PFSK-1 (cell line): ENCODE measurements around the gene ID1.

Experiments
- FOXP2 ChIP-seq: optimal IDR thresholded peaks from 2 replicates; pipeline ENCODE3; 2011; ENCODE audit warnings: borderline replicate concordance, control low read depth, inconsistent platforms; ENCODE audit not compliant: insufficient read depth; ENCODE audit errors: extremely low read length, extremely low read depth
- POLR2AphosphoS5 ChIP-seq: IDR thresholded peaks from 2 replicates; pipeline ENCODE4 v1.6.1; 2012; ENCODE audit warnings: low read depth, mild to moderate bottlenecking, control low read depth, low read length, moderate library complexity
- SIN3A ChIP-seq: IDR thresholded peaks from 2 replicates; pipeline ENCODE4 v1.6.1; 2012; ENCODE audit warnings: mild to moderate bottlenecking, low read length, moderate library complexity, borderline replicate concordance; ENCODE audit not compliant: insufficient read depth
- TAF1 ChIP-seq: IDR thresholded peaks from 2 replicates; pipeline ENCODE4 v1.6.1; 2012; ENCODE audit warnings: low read length, control low read depth, borderline replicate concordance; ENCODE audit not compliant: insufficient read depth
- TF ChIP-seq, protein P1 (sequence below), 2 experiments: IDR thresholded peaks; 2 replicates each; pipeline versions ENCODE4 v1.6.1 to v1.8.0; 2011 to 2012; ENCODE audit warnings: low read depth in 2 of 2, low read length in 2 of 2, control low read depth in 1 of 2, inconsistent platforms in 1 of 2, mild to moderate bottlenecking in 1 of 2, moderate library complexity in 1 of 2; ENCODE audit not compliant: insufficient read depth in 1 of 2

Gene ID1

DNA sequence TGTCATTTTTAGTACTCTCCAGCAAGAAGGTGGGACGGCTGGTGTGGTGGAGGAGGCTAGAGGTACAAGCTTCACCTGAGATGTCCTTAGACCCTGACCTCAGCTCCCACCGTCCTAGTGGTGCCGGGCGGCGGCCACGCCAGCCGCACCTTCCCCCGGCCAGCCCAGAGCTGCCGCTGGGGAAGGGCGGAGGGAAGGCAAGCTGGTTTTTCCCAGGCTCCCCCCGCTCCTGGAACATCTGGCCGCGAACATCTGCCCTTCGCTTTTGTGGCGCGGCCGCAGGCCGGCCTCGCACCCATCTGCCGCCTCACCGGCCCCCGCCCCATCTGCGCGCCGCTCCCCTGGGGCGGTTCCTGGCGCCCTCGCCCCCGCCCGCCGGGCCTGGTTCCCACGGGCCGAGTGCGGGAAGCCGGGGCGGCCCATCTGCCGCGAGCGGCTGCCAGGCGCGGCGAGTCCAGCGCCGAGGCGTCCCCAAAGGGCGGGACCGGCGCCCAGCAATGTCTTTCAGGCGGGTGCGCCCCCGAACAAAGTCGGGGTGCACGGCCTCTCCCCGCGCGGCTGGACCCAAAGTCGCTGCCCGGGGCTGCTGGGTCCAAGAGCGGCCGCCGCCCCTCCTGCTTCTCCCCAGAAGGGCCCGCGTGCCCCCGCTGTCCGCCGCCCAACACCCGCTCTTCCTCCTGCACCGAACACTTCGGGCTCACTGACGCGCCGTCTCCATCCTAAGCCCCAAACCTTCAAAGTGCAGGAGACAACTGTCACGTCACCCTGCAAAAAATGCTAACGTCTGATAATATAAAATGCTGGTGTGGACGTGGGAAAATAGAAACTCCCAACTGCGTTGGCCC, 17.3 kb upstream of the ID1 start:
- TF ChIP-seq TAF1: no peak
- TF ChIP-seq FOXP2: no peak
- no peak for TF ChIP-seq POLR2AphosphoS5
- TF ChIP-seq, protein P1, sequence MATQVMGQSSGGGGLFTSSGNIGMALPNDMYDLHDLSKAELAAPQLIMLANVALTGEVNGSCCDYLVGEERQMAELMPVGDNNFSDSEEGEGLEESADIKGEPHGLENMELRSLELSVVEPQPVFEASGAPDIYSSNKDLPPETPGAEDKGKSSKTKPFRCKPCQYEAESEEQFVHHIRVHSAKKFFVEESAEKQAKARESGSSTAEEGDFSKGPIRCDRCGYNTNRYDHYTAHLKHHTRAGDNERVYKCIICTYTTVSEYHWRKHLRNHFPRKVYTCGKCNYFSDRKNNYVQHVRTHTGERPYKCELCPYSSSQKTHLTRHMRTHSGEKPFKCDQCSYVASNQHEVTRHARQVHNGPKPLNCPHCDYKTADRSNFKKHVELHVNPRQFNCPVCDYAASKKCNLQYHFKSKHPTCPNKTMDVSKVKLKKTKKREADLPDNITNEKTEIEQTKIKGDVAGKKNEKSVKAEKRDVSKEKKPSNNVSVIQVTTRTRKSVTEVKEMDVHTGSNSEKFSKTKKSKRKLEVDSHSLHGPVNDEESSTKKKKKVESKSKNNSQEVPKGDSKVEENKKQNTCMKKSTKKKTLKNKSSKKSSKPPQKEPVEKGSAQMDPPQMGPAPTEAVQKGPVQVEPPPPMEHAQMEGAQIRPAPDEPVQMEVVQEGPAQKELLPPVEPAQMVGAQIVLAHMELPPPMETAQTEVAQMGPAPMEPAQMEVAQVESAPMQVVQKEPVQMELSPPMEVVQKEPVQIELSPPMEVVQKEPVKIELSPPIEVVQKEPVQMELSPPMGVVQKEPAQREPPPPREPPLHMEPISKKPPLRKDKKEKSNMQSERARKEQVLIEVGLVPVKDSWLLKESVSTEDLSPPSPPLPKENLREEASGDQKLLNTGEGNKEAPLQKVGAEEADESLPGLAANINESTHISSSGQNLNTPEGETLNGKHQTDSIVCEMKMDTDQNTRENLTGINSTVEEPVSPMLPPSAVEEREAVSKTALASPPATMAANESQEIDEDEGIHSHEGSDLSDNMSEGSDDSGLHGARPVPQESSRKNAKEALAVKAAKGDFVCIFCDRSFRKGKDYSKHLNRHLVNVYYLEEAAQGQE (IDR thresholded peaks at IDR 0.05; ENCODE audit: insufficient read depth in 1 of 2, low read depth in 2 of 2, low read length in 2 of 2): no peak
- no peak for TF ChIP-seq SIN3A

DNA sequence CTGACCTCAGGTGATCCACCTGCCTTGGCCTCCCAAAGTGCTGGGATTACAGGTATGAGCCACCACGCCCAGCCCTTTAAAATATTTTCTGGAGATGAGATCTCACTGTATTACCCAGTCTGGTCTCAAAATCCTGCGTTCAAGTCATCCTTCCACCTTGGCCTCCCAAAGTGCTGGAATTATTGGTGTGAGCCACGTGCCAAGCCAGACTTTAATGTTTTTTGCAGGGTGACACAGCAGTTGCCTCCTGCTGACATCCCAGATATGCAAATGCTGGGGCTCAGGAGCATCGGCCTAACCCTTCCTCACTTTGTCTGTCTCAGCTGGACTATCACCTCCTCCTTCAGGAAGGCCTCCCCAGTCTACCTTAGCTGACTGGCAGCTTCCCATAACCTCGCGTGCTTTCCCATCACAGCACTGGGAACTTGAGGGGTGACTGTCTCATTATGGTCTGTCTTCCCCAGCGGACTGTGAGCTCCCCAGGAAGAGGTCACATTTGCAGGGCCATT, 14.3 kb upstream of the ID1 start:
- TF ChIP-seq FOXP2 (no peak), TAF1 (no peak), POLR2AphosphoS5 (no peak), SIN3A (no peak)
- TF ChIP-seq, protein P1 (IDR thresholded peaks at IDR 0.05; ENCODE audit: insufficient read depth in 1 of 2, low read depth in 2 of 2, low read length in 2 of 2): no peak

DNA sequence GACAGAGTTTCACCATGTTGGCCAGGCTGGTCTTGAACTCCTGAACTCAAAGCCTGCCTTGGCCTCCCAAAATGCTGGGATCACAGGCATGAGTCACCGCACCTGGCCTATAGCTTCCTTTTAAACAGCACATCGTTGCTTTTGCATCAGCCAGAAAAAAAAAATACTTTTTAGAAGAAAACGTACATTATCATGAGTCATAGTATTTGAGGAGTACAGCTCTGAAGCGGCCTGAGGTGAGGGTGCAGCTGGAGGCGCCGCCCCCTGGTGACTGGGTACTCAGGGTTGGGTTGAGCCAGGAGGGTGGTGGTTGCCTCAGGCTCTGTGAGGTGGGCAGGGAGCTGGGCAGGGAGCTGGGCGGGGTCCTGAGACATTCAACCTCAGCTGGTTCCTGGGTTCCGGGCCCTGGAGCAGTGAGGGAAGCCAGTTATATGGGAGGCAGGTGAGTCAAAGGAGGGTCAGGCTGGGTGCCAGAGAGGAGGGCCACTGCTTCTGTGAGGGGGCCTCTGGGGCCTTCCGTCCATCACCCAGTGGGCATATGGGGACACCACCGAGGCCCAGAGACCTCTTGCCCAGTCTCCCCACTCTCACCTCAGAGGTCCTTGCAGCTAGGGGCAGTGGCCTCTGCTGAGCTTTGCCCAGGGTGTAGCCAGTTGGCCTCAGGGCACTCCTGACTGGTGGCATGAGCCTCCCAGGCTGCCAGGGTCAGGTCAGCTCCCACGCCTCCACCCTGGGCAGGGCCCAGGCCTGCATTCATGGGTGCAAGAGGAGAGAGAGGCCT, 11.7 kb upstream of the ID1 start:
- TF ChIP-seq POLR2AphosphoS5: no peak

DNA sequence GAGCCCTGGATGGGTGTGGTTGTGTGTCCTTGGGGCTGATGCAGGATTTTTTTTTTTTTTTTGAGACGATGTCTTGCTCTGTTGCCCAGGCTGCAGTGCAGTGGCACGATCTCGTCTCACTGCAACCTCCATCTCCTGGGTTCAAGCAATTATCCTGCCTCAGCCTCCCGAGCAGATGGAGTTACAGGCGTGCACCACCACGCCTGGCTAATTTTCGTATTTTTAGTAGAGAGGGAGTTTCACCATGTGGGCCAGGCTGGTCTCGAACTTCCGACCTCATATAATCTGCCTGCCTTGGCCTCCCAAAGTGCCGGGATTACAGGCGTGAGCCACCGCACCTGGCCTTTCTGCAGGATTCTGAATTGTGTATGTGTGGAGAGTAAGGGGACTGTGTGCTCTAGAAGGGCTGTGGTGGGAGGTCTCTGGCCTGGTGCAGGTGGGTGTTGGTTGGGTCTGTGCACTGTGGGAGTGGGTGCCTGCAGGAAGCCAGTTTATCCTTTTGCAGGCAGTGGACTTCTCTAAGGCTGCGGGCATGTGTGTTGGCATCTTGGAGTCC, 11.0 kb upstream of the ID1 start:
- TF ChIP-seq, protein P1 (IDR thresholded peaks at IDR 0.05; ENCODE audit: insufficient read depth in 1 of 2, low read depth in 2 of 2, low read length in 2 of 2): no peak
- no peak for TF ChIP-seq POLR2AphosphoS5
- TF ChIP-seq FOXP2: no peak
- no peak for TF ChIP-seq TAF1

DNA sequence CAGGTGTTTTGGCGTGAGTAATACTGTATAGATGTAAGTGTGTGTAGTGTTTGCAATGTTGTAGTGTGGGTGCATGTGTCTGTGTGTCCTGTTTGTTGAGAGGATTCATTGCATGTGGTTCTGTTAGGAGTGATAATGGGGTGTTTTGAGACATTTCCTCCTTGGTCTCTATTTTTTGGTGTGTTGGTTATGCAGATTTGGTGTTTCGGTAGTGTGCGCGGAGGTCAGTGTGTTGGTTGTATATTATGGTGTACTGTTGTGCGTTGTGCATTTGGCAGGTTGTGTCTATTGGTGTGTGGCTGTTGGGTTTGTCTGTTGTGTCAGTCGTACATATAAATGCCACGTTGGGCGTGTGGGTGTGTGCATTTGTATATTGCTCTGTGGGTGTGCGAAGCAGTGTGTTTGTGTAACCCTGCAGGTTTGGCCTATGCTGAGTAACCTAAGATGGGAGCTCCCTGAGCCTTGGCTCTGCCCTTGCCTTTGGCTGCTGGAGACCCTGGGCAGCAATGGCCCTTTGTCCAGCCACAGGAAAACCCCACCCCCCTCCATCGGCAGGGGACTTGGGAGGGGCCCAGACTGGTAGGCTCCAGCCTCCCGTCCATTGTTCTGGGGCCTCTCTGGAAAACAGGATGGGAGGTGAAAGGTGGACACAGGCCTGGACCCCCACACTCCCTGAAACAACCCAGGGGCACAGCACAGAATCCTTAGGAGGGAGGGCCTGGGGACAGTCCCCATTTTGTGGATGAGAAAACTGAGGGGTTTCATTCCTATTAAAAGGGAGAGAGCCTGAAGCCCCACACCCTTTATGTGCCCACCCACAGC, 10.3 kb upstream of the ID1 start:
- TF ChIP-seq SIN3A (no peak), POLR2AphosphoS5 (no peak; the same call in 1 of the 2 replicates), FOXP2 (no peak), TAF1 (no peak)
- TF ChIP-seq, protein P1 (IDR thresholded peaks at IDR 0.05; ENCODE audit: insufficient read depth in 1 of 2, low read depth in 2 of 2, low read length in 2 of 2): no peak
